Ascending aorta (tissue), 2 donors: ENCODE results near the gene TBC1D14. TPM values are rescaled to one million over a fixed set of nuclear protein-coding genes. Genes with fewer than 3 reads are reported as not detected.

Experiments used
- DNase-seq, 2 donors: peaks; one replicate each; pipeline ENCODE4 v3.0.0-alpha.2; 2019; ENCODE audit warnings: low spot score in 2 of 2
- H3K27ac ChIP-seq, 2 donors: fragments of 200-600 bp; sonication (generic); one replicate each; pipeline ENCODE4 v1.5.1; 2016 to 2017; ENCODE audit warnings: mild to moderate bottlenecking in 1 of 2
- H3K27me3 ChIP-seq: fragments of 200-600 bp; sonication (generic); one replicate; pipeline ENCODE4 v1.5.1; 2017
- H3K36me3 ChIP-seq, 2 donors: fragments of 200-600 bp; sonication (generic); one replicate each; pipeline ENCODE4 v1.5.1; 2016
- H3K4me1 ChIP-seq, 2 donors: fragments of 200-600 bp; sonication (generic); one replicate each; pipeline ENCODE4 v1.5.1; 2016 to 2017; ENCODE audit warnings: mild to moderate bottlenecking in 1 of 2
- H3K4me3 ChIP-seq, 2 donors: fragments of 200-600 bp; sonication (generic); one replicate each; pipeline ENCODE4 v1.5.1; 2016 to 2017; ENCODE audit warnings: mild to moderate bottlenecking in 1 of 2
- H3K9me3 ChIP-seq, 2 donors: fragments of 200-600 bp; sonication (generic); one replicate each; pipeline ENCODE4 v1.5.1; 2016
- intact Hi-C: fragments of 100-400 bp; cut with DNase I; formaldehyde crosslinking; loops from one replicate; pipeline ENCODE4 v1.15.1; 2023
- total RNA-seq: library from RNA; depleted of rRNA; stranded (reverse); fragments of >200 nt; gene quantifications from one replicate; pipeline ENCODE4 v1.1.0, GENCODE V29; 2016
- TF ChIP-seq, protein P1 (sequence below), 3 experiments: fragments of 200-600 bp in 2 of 3; fragments of 450-650 bp in 1 of 3; sonication (generic) in 2 of 3; IDR thresholded peaks; one replicate each; pipeline ENCODE4 v1.5.1; 2016 to 2019; ENCODE audit warnings: antibody characterized with exemption in 3 of 3, mild to moderate bottlenecking in 1 of 3, moderate library complexity in 1 of 3

Gene TBC1D14
- total RNA-seq, 1 donor from 2014 or later: 26.4 TPM

DNA sequence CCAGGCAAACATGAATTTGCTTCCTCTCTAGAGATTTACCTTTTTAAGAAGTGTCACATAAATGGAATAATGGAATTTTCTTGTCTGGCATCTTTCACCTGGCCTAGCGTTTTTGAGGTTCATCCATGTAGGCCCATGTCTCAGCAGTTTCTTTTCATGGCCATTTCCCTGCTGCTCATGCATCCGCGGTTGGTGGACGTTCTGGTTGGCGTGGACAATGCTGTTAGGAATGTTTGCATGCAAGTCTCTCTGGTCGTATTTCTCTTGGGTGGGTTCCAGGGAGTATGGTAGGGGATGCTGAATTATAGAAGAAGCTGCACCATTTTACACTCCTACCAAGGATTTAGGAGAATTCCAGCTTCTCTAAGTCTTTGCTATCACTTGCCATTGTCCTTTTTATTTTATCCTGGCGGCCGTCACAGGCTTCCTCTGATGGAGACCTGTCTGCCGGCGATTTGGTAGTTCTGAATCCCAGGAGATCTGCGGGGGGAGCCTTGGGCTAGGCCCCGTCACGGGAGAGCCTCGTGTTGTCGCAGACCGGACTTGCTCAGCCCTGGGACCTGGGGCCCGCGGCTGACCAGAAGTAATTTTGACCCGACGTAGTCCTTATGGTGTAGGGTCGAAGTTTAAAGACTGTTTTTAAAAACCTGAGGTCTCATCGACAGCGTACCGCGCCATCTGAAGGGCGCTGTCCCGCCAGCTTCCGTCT lies 76.6 kb downstream of the TBC1D14 start:
- intact Hi-C loops: loop anchor here (1.0 to 5.0 kb wide), 6 partner anchors 77 to 717 kb away; partner anchors contain the start of genes BLOC1S4, KIAA0232, MRFAP1 and TBC1D14
- DNase-seq: peak in 1 of 2 donors; percentile 74
- peak overlapping the region; percentile 65 to 83 for H3K4me3 ChIP-seq
- H3K9me3 ChIP-seq: no peaks in the 10 kb centered on the region
- TF ChIP-seq, protein P1, sequence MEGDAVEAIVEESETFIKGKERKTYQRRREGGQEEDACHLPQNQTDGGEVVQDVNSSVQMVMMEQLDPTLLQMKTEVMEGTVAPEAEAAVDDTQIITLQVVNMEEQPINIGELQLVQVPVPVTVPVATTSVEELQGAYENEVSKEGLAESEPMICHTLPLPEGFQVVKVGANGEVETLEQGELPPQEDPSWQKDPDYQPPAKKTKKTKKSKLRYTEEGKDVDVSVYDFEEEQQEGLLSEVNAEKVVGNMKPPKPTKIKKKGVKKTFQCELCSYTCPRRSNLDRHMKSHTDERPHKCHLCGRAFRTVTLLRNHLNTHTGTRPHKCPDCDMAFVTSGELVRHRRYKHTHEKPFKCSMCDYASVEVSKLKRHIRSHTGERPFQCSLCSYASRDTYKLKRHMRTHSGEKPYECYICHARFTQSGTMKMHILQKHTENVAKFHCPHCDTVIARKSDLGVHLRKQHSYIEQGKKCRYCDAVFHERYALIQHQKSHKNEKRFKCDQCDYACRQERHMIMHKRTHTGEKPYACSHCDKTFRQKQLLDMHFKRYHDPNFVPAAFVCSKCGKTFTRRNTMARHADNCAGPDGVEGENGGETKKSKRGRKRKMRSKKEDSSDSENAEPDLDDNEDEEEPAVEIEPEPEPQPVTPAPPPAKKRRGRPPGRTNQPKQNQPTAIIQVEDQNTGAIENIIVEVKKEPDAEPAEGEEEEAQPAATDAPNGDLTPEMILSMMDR (IDR thresholded peaks at IDR 0.05): no peak
- H3K4me1 ChIP-seq: peaks cover 6 to 24% of the 10 kb centered on the region in 2 donors
- H3K27me3 ChIP-seq: no peaks in the 10 kb centered on the region
- peak overlapping the region; percentile 92 for H3K27ac ChIP-seq
- H3K36me3 ChIP-seq: no peaks in the 10 kb centered on the region

- Histone ChIP-seq H3K27ac (peak overlapping the region; percentile 92), H3K4me3 (peak overlapping the region; percentile 65 to 83), H3K9me3 (no peaks in the 10 kb centered on the region), H3K4me1 (peaks cover 9 to 31% of the 10 kb centered on the region in 2 donors), H3K27me3 (no peaks in the 10 kb centered on the region), H3K36me3 (no peaks in the 10 kb centered on the region)
- peak; percentile 75 to 96 for DNase-seq
- intact Hi-C loops: loop anchor here (1.0 to 5.0 kb wide), 9 partner anchors 13 to 718 kb away; partner anchors contain the start of genes BLOC1S4, GRPEL1, KIAA0232 and MRFAP1
- TF ChIP-seq, protein P1 (IDR thresholded peaks at IDR 0.05): no peak
Measured at GRCh38 chr4:6986781-6987587, 77.4 kb downstream of the TBC1D14 start.

- TF ChIP-seq, protein P1 (IDR thresholded peaks at IDR 0.05): no peak
- Histone ChIP-seq H3K27ac (peak overlapping the region; percentile 70 to 76), H3K4me1 (peaks cover 9 to 33% of the 10 kb centered on the region in 2 donors), H3K27me3 (no peaks in the 10 kb centered on the region), H3K4me3 (peak overlapping the region; percentile 65 to 83), H3K36me3 (no peaks in the 10 kb centered on the region), H3K9me3 (no peaks in the 10 kb centered on the region)
- no peak for DNase-seq
- intact Hi-C loops: loop anchor here (1.0 to 5.0 kb wide), 8 partner anchors 13 to 719 kb away; partner anchors contain the start of genes BLOC1S4, GRPEL1, KIAA0232 and MRFAP1
Measured at GRCh38 chr4:6987588-6987961, 77.9 kb downstream of the TBC1D14 start.

- intact Hi-C loops: loop anchor here (5.0 kb wide), 1 partner anchor 206 kb away; the partner anchor contains the start of gene KIAA0232
- peaks cover 9 to 33% of the 10 kb centered on the region in 2 donors for H3K4me1 ChIP-seq
Measured at GRCh38 chr4:6988016-6988715, 78.5 kb downstream of the TBC1D14 start.

More at GRCh38 chr4:6988016-6988715, 78.5 kb downstream of the TBC1D14 start:
- DNase-seq: peak in 1 of 2 donors; percentile 60
- Histone ChIP-seq H3K27ac (peak overlapping the region; percentile 70 to 76), H3K36me3 (no peaks in the 10 kb centered on the region), H3K4me3 (peak overlapping the region; percentile 65 to 83), H3K27me3 (no peaks in the 10 kb centered on the region), H3K9me3 (no peaks in the 10 kb centered on the region)
- TF ChIP-seq, protein P1 (IDR thresholded peaks at IDR 0.05): no peak
